ENCODE results near the gene CENPH.
"Not testable (repeated sequence)": the region's sequence is repeated elsewhere in the genome, so short reads cannot be mapped to it uniquely, and the experiment has no call there.

CENPH gene

GRCh38 chr5:69250593-69250992 lies 61.2 kb downstream of the CENPH start:
- Mint-ChIP-seq H3K9me3 (peaks cover 9% of the 10 kb centered on the region), H3K4me3 (no peak overlapping the region), H3K36me3 (ENCODE audit: low read depth) (peaks cover 31% of the 10 kb centered on the region), H3K4me1 (ENCODE audit: low read depth) (peaks cover 3% of the 10 kb centered on the region), H3K27me3 (ENCODE audit: low read depth) (no peaks in the 10 kb centered on the region), H3K27ac (no peak overlapping the region)
- DNase-seq (ENCODE audit: low spot score), result no peak

- no peak overlapping the region for H3K27ac Mint-ChIP-seq
- peaks cover 9% of the 10 kb centered on the region for H3K9me3 Mint-ChIP-seq
These were observed 63.1 kb downstream of the CENPH start for GRCh38 chr5:69252437-69252836.

GRCh38 chr5:69255940-69256339 lies 66.6 kb downstream of the CENPH start:
- H3K36me3 Mint-ChIP-seq (ENCODE audit: low read depth), result peaks cover 22% of the 10 kb centered on the region
- DNase-seq (ENCODE audit: low spot score); H3K27me3 Mint-ChIP-seq (ENCODE audit: low read depth); H3K4me3 Mint-ChIP-seq; H3K27ac Mint-ChIP-seq; H3K4me1 Mint-ChIP-seq (ENCODE audit: low read depth); H3K9me3 Mint-ChIP-seq: not testable (repeated sequence)

More at GRCh38 chr5:69252437-69252836, 63.1 kb downstream of the CENPH start:
- H3K27me3 Mint-ChIP-seq (ENCODE audit: low read depth), result no peaks in the 10 kb centered on the region
- H3K4me1 Mint-ChIP-seq (ENCODE audit: low read depth), result peaks cover 5% of the 10 kb centered on the region
- DNase-seq (ENCODE audit: low spot score), result no peak
- H3K36me3 Mint-ChIP-seq (ENCODE audit: low read depth), result peaks cover 26% of the 10 kb centered on the region
- H3K4me3 Mint-ChIP-seq, result no peak overlapping the region

- Mint-ChIP-seq H3K36me3 (ENCODE audit: low read depth) (peaks cover 27% of the 10 kb centered on the region), H3K9me3 (no peaks in the 10 kb centered on the region), H3K27ac (no peak overlapping the region), H3K27me3 (ENCODE audit: low read depth) (no peaks in the 10 kb centered on the region), H3K4me1 (ENCODE audit: low read depth) (peaks cover 2% of the 10 kb centered on the region), H3K4me3 (no peak overlapping the region)
- no peak for DNase-seq (ENCODE audit: low spot score)
These were observed 68.2 kb downstream of the CENPH start for GRCh38 chr5:69257577-69257976.
